GM19240 (cell line): Measurements from ENCODE around the gene LRIT2.

Source experiments
- DNase-seq: peaks from one replicate; pipeline ENCODE4 v3.0.0; 2011; ENCODE audit warnings: low spot score; ENCODE audit not compliant: insufficient read length

Gene LRIT2

GRCh38 chr10:84205853-84206525 lies 19.4 kb downstream of the LRIT2 start:
- DNase-seq = no peak

- peak; percentile 74 for DNase-seq
Measured at GRCh38 chr10:84205049-84205852, 20.1 kb downstream of the LRIT2 start.

DNA sequence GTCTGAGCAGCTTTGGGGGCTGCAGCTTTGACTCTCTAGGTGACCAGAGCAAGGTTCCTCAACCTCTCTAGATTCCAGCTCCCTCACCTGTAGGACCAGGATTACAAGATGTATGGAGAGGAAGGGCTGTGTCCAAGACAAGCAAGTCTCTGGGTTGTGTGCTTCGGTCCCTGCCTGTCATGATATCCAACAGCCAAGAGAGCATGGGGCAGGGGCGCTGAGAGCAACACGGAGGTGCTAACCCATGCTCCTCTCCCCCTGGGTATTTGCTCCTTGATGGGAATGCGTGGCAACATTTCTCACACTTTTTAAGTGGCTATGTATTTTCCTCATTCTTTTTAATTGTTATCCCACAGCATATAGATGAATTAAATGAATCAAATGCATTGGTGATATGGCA lies 20.7 kb downstream of the LRIT2 start:
- no peak for DNase-seq

DNA sequence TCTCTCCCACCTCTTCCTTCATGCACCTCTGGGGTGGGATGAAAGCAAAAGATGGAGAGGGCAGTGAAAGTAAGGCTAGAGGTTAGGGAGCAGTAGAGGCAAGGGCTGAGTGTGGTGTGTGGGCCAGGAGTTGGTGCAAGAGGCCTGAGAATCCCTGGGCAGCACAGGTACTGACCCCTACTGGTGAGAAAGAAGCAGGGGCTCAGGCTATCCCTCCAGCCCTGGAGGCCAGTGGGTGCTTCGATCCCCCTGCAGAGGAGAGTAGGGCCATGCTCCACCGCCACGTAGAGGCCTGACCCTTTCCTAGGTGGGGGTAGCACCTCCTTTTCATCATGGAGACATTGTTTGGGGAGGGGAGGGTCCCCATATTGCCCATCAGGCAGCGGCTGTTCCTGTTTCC lies 21.2 kb downstream of the LRIT2 start:
- DNase-seq = peak; percentile 57

DNA sequence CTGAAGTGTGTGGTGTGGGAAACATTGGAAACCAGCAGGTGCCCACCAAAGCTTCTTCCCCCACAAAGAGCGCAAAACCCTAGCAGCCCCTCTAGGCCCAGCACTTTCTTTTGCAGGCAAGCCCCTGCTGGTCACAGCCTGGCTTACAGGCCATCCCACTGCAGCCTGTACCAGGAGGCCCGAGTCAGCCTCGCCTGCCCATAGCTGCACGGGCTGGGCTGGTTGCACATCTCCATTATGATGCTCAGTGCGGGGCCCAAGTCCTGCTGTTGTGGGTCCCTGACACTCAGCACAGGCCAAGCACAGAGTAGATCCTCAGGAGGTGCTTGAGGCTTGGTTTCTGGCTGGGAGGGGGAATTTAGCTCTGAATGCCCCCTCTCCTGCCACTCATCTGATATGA lies 23.0 kb downstream of the LRIT2 start:
- no peak for DNase-seq

- no peak for DNase-seq
Measured at GRCh38 chr10:84201682-84202081, 23.7 kb downstream of the LRIT2 start.

DNA sequence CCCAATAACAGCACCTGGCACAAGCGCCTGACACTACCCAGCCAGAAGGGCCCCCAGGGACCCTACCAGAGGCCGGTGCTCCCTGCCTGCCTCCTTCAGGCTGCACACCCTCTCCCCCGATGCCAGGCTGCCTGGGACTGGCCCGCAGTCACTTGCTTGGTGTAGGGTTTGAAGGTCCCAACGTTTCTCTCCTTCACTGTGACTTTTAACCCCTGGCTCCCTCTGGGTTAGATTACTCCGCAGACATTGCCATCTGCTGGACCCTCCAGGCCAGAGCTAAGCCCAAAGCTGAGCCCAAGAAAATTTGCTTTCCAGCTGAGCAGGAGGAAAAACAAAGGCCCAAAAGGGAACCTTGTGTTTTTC lies 24.1 kb downstream of the LRIT2 start:
- no peak for DNase-seq

GRCh38 chr10:84200537-84201243 lies 24.7 kb downstream of the LRIT2 start:
- DNase-seq = no peak

DNA sequence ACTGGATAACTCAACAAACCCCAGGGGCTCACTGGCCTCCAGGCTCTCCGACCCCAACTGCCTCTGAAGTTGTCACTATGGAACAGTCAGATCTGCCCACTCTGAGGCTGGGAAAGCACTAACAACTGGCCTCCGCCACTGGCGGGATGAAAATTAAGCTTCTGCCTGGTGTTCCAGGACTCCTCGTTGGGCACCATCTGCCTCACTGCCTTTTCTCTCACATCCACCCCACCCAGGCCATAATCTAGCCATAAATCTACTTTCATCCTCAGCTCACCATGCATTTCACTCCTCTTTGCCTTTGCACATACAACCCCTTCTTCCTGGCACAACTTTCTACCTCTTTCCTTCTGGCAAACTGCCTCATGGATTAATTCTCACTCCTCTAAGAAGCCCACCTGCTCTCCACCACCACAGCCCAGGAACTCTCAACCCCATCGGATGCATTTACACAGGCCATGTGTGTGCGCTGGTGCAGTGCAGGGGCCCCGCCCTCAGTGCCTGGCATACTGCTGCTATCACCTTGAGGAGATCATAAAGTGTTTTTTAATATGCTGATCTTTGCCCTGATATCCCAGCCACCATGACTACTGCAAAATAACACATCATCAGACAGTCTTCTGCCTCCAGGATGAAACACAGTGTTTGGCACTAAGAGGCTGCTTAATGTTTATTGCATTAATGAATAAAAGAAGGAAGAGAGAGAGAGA lies 27.0 kb downstream of the LRIT2 start:
- DNase-seq = no peak

DNA sequence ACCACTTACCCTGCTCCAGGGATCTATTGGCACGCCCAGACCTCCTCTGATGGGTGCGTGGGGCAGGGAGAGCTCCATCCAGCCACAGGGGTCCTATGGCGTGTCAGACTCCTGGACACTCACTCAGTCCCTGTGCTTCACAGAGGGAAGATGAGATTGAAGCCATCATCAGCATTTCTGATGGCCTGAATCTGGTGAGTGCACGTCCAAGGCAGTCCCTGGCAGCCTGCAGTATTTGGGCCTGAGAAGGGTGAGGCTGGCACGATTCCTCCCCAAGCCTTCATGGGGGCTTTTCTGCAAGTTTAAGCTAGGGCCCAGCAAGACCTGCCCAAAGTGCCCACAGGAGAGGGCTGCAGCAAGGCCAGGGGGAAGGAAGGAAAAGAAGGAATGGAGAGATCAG lies 27.7 kb downstream of the LRIT2 start:
- no peak for DNase-seq

DNA sequence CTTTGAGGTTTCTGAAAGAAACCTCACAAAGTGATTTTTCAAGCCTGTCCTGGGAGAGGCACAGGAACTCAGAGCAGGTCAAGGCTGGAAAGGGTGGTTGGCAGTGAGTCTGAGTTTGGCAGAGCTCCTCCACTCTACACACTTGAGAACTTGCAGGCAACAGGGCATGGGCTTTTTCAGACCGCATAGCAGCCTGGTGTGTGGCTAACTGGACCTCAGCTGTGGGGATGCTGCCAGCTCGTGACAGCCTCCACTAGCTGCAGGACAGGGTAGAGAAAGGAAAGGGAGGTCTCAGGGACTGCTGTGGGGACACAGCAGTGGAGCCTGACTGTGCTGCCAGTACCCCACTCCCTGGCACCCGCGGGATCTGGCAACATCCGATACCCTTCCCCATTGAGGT lies 28.4 kb downstream of the LRIT2 start:
- no peak for DNase-seq

- DNase-seq = no peak
Measured at GRCh38 chr10:84196083-84196482, 29.3 kb downstream of the LRIT2 start.

DNA sequence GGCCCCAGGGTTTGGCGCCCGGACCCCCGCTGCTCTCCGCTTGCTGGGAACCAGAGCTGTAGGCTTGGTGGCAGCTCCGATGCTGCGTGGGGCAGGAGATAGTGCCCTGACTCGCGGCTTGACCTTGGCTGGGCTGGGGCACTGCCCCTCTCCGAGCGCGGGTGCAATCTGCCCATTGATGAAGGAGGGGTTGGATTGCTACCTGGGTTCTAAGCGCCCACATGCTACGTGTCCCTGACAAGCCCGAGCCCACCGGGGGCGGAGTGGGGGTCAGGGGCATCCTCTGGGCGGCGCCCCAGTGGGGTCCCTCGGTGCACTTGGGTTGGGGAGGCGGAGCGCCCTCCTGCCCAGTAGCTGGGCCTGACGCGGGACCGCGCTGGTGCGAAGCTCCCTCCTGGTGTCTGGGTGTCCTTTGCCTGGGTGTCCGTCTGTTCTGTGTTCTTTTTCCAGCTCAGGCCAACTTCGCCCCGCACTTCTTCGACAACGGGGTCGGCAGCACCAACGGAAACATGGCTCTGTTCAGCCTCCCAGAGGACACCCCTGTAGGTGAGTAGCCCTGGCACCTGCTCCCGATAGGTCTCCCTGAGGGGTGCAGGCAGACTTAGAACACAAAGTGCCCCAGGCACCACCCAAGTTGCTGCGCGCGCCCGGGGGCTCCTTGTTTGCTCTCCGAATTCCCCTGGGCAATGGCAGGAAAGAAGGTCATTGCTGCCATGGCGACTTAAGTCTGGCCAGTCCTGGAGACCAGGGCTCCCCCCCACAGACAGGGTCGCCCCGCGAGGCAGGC lies 30.1 kb downstream of the LRIT2 start:
- no peak for DNase-seq

DNA sequence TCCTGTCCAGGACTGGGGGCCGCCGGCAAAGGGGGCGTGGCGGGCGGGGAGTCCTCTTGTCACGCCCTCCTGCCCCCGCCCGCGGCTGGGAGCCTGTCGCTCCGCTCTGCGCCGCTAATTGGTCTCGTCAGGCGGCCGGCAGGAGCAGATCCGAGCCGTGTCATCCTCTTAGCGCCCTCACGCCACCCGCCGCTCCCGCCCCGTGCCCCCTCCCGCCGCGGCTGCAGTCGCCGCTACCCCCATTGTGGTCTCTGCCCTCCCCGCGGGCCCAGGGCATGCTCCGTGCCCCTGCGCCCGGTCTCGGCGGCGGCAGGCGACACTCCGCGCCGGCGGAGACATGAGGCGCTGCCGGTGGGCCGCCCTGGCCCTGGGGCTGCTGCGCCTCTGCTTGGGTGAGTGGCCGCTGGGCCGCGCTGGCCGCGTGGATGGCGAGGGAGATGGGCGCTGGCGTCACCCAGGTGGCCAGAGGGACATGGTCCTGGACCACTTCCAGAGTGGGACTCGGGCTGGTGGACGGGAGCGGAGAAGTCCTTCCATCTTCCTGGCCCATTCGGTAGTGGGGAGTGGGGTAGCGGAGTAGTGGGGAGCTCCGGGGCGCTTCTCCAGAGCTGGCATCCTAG lies 30.8 kb downstream of the LRIT2 start, which contains the start of gene CDHR1:
CDHR1 (plus strand) TSS at position 114 of the 620 bp plus-strand sequence; CDS start at position 338, 224 bp downstream.
- peak; percentile 38 for DNase-seq

- DNase-seq = no peak
Measured at GRCh38 chr10:84193846-84194423, 31.4 kb downstream of the LRIT2 start.

DNA sequence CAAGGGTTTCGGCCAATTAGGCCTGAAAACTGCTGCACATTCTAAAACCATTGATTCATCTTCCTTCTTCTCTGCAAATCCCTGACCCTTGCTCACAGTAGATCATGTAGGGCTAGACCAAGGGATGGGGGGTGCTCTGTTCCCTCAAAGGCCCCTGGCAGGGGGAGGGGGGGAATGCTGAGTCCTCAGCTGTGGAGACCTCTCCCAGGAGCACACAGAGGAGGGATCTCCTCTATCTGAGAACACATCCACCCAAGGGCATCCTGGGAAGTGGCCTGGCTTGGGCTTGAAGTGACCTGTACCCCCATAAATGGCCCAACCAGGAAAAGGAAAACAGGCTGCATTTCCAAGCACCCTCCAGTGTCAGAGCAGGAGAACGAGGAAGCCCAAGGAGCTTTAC lies 32.0 kb downstream of the LRIT2 start:
- no peak for DNase-seq

GRCh38 chr10:84191106-84191505 lies 34.2 kb downstream of the LRIT2 start:
- no peak for DNase-seq

DNA sequence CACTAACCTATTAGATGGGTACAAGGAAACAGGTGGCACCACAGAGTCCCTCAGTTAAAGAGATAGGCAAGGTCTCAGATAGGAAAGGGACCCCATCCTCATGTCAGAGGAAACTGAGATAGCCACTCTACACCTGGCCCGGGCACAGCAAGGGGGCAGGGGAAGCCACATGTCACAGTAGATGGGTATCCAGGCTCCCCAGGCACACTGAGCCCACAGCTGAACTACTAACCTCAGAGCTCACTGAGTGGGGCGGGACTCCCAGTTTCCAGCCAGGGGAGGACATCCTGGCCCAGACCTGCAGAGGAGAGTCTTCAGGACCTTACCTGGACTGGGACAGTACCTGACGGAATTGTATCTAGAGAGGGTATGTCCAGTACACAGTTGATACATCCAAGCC lies 34.7 kb downstream of the LRIT2 start:
- no peak for DNase-seq

- DNase-seq = no peak
Measured at GRCh38 chr10:84188815-84189214, 36.5 kb downstream of the LRIT2 start.

GRCh38 chr10:84185526-84186175 lies 39.7 kb downstream of the LRIT2 start:
- DNase-seq = no peak
